ENCODE measurements around the gene C16orf89.

C16orf89 gene

GRCh38 chr16:5028950-5029475 lies 36.7 kb downstream of the C16orf89 start:
- no peak overlapping the region for H3K4me3 ChIP-seq (ENCODE audit: low read depth, low read length)
- TF ChIP-seq CTCF (IDR thresholded peaks at IDR 0.05; ENCODE audit: borderline replicate concordance, insufficient read depth, low read depth, low read length): no peak

GRCh38 chr16:5027575-5028235 lies 38.1 kb downstream of the C16orf89 start:
- TF ChIP-seq CTCF (IDR thresholded peaks at IDR 0.05; ENCODE audit: borderline replicate concordance, insufficient read depth, low read depth, low read length): no peak
- H3K4me3 ChIP-seq (ENCODE audit: low read depth, low read length): no peak overlapping the region

DNA sequence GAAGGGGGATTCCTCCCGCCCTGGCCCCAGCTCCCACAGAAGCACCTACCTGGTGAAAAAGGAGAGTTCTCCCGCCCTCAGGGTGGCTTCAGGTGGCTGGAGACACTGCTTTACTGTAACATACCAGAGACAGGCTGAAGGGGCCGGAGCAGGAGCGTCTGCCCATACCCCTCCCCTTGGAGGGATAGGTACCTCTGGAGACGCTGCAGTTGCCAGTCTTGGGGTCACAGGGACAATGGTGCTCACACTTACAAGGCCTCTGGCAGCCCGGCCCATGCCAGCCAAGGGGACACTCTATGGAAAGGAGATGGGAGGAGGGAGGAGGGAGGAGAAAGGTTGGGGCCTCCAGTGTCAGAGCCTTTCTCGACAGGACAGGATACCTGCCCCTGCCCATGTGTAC lies 38.7 kb downstream of the C16orf89 start:
- no peak overlapping the region for H3K4me3 ChIP-seq (ENCODE audit: low read depth, low read length)
- no peak for TF ChIP-seq CTCF (IDR thresholded peaks at IDR 0.05; ENCODE audit: borderline replicate concordance, insufficient read depth, low read depth, low read length)

DNA sequence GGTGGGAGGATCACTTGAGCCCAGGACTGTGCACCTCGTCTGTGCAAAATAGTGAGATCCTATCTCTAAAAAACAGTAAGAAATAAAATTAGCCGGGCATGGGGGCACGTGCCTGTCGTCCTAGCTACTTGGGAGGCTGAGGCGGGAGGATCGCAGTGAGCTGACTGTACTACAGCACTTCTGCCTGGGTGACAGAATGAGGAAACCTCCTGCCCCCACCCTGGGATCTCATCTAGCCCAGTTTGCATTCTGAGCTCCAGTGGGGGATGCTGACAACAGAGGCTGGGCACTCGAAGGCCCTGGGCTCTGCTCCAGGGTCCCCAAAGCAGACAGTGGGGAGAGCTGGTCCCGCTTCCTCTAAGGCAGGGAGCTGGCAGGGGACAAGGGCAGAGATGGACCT lies 39.1 kb downstream of the C16orf89 start:
- TF ChIP-seq CTCF (IDR thresholded peaks at IDR 0.05; ENCODE audit: borderline replicate concordance, insufficient read depth, low read depth, low read length): no peak
- H3K4me3 ChIP-seq (ENCODE audit: low read depth, low read length): no peak overlapping the region

GRCh38 chr16:5025171-5025632 lies 40.6 kb downstream of the C16orf89 start:
- H3K4me3 ChIP-seq (ENCODE audit: low read depth, low read length): no peak overlapping the region
- 0 out of 2 replicates have a peak, but pooled peaks have one; percentile 21 for TF ChIP-seq CTCF (IDR thresholded peaks at IDR 0.05; ENCODE audit: borderline replicate concordance, insufficient read depth, low read depth, low read length)

GRCh38 chr16:5024632-5025031 lies 41.1 kb downstream of the C16orf89 start:
- no peak overlapping the region for H3K4me3 ChIP-seq (ENCODE audit: low read depth, low read length)
- no peak for TF ChIP-seq CTCF (IDR thresholded peaks at IDR 0.05; ENCODE audit: borderline replicate concordance, insufficient read depth, low read depth, low read length)

DNA sequence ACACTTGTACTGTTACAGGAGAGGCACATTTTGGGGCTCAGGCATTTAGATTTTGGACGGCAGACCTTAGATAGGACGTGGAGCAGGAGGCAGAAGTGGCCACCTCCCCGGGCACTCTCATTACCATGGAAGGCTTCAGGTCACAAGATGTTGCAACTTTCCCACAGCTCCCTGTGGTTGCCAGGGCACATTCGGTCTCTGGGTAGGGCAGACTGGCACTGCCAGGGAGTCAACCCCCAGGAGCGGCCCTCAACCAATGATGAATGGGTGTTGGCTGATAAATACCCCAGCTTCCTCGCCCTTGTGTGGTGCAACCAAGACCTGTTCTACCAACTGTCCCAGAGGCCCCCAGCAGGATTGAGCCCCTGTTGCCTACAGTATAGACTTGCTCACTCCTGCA lies 43.2 kb downstream of the C16orf89 start:
- no peak overlapping the region for H3K4me3 ChIP-seq (ENCODE audit: low read depth, low read length)
- no peak for TF ChIP-seq CTCF (IDR thresholded peaks at IDR 0.05; ENCODE audit: borderline replicate concordance, insufficient read depth, low read depth, low read length)

All from GM12875 (cell line).